GM12892 (cell line): ENCODE measurements around the gene CTF1.
"Not testable (repeated sequence)": the region's sequence is repeated elsewhere in the genome, so short reads cannot be mapped to it uniquely, and the experiment has no call there.

Experiments used
- DNase-seq: peaks from one replicate; pipeline ENCODE4 v3.0.0; 2011; ENCODE audit not compliant: insufficient read length
- FAIRE-seq: peaks from 2 replicates; lab custom pipeline; 2011; peaks lifted over from hg19 to GRCh38; lab: Jason Lieb, UNC
- POLR2A ChIP-seq: IDR thresholded peaks from 2 replicates; pipeline ENCODE4 v1.6.1; 2011; ENCODE audit warnings: low read depth, low read length, control low read depth
- POLR2AphosphoS5 ChIP-seq: IDR thresholded peaks from 2 replicates; pipeline ENCODE4 v1.6.1; 2011; ENCODE audit warnings: low read depth, low read length, control low read depth
- TAF1 ChIP-seq: IDR thresholded peaks from 2 replicates; pipeline ENCODE4 v1.6.1; 2011; ENCODE audit warnings: low read depth, mild to moderate bottlenecking, control low read depth, low read length, borderline replicate concordance

The CTF1 gene

GRCh38 chr16:30874821-30875717, 21.3 kb upstream of the CTF1 start:
- peak; percentile 85 for DNase-seq
- FAIRE-seq, result peak; percentile 87
- TF ChIP-seq TAF1 (peak; percentile 96), POLR2AphosphoS5 (peak; percentile 94), POLR2A (peak; percentile 98)

GRCh38 chr16:30875871-30876801, 20.3 kb upstream of the CTF1 start:
- DNase-seq, result peak; percentile 50
- TF ChIP-seq TAF1 (0 out of 2 replicates have a peak, but pooled peaks have one; percentile 42), POLR2A (peak; percentile 47; the same call in 1 of the 2 replicates), POLR2AphosphoS5 (0 out of 2 replicates have a peak, but pooled peaks have one; percentile 19)
- peak; percentile 17 for FAIRE-seq

GRCh38 chr16:30876867-30877266, 19.5 kb upstream of the CTF1 start:
- FAIRE-seq, result no peak

GRCh38 chr16:30882429-30883310, 13.7 kb upstream of the CTF1 start:
- TF ChIP-seq TAF1, result no peak
- TF ChIP-seq POLR2AphosphoS5, result no peak
- no peak for TF ChIP-seq POLR2A
- no peak for DNase-seq
- FAIRE-seq, result no peak

More at GRCh38 chr16:30876867-30877266, 19.5 kb upstream of the CTF1 start:
- TF ChIP-seq POLR2A, result no peak
- peak; percentile 37; the same call in 1 of the 2 replicates for TF ChIP-seq POLR2AphosphoS5
- no peak for TF ChIP-seq TAF1
- DNase-seq, result no peak

GRCh38 chr16:30884760-30885159, 11.7 kb upstream of the CTF1 start:
- no peak for DNase-seq
- TF ChIP-seq POLR2AphosphoS5 (no peak), POLR2A (0 out of 2 replicates have a peak, but pooled peaks have one; percentile 23)
- FAIRE-seq, result peak; percentile 44

GRCh38 chr16:30885196-30885595, 11.2 kb upstream of the CTF1 start:
- no peak for TF ChIP-seq TAF1
- no peak for TF ChIP-seq POLR2A
- TF ChIP-seq POLR2AphosphoS5, result no peak
- no peak for FAIRE-seq
- no peak for DNase-seq

GRCh38 chr16:30886145-30886544, 10.3 kb upstream of the CTF1 start:
- FAIRE-seq, result no peak
- no peak for TF ChIP-seq POLR2A
- no peak for TF ChIP-seq POLR2AphosphoS5
- TF ChIP-seq TAF1, result no peak
- no peak for DNase-seq

- TF ChIP-seq TAF1, result no peak
- TF ChIP-seq POLR2AphosphoS5, result no peak
- no peak for TF ChIP-seq POLR2A
- FAIRE-seq (no peak), DNase-seq (no peak)
Measured at GRCh38 chr16:30887927-30888326, 8.5 kb upstream of the CTF1 start.

GRCh38 chr16:30888856-30889499, 7.4 kb upstream of the CTF1 start:
- no peak for FAIRE-seq
- no peak for DNase-seq
- no peak for TF ChIP-seq TAF1

GRCh38 chr16:30889721-30890120, 6.7 kb upstream of the CTF1 start:
- FAIRE-seq (no peak), DNase-seq (no peak)
- TF ChIP-seq POLR2AphosphoS5 (no peak), TAF1 (no peak), POLR2A (no peak)

- FAIRE-seq, result not testable (repeated sequence)
Measured at GRCh38 chr16:30891043-30891823, 5.2 kb upstream of the CTF1 start.

More at GRCh38 chr16:30891043-30891823, 5.2 kb upstream of the CTF1 start:
- DNase-seq, result not testable (repeated sequence)
